Epithelial cell of proximal tubule (primary cell): ENCODE data around the gene CNN3. TPM values are rescaled to one million over a fixed set of nuclear protein-coding genes. Genes with fewer than 3 reads are reported as not detected.

Experiments used
- DNase-seq: peaks from one replicate; pipeline ENCODE4 v3.0.0-alpha.2; 2011; ENCODE audit warnings: low read depth
- H3K4me3 ChIP-seq: 2 replicates; pipeline ENCODE4 v1.5.1; 2011; ENCODE audit warnings: low read depth, mild to moderate bottlenecking, low read length
- CTCF ChIP-seq: conservative IDR thresholded peaks from 2 replicates; pipeline ENCODE4 v1.5.1; 2012; ENCODE audit warnings: low read depth, mild to moderate bottlenecking, low read length
- total RNA-seq: library from RNA; depleted of rRNA; stranded (reverse); fragments of >200 nt; gene quantifications from 2 replicates; pipeline ENCODE4 v1.2.3, GENCODE V29; 2015

Gene CNN3
- total RNA-seq, 1 donor from 2014 or later: 196 TPM

GRCh38 chr1:94901841-94902240 is 25.1 kb downstream of the CNN3 start:
- no peak for DNase-seq
- no peak overlapping the region for H3K4me3 ChIP-seq
- no peak for TF ChIP-seq CTCF

- no peak for TF ChIP-seq CTCF
Observed at GRCh38 chr1:94899756-94900155, 27.2 kb downstream of the CNN3 start.

DNA sequence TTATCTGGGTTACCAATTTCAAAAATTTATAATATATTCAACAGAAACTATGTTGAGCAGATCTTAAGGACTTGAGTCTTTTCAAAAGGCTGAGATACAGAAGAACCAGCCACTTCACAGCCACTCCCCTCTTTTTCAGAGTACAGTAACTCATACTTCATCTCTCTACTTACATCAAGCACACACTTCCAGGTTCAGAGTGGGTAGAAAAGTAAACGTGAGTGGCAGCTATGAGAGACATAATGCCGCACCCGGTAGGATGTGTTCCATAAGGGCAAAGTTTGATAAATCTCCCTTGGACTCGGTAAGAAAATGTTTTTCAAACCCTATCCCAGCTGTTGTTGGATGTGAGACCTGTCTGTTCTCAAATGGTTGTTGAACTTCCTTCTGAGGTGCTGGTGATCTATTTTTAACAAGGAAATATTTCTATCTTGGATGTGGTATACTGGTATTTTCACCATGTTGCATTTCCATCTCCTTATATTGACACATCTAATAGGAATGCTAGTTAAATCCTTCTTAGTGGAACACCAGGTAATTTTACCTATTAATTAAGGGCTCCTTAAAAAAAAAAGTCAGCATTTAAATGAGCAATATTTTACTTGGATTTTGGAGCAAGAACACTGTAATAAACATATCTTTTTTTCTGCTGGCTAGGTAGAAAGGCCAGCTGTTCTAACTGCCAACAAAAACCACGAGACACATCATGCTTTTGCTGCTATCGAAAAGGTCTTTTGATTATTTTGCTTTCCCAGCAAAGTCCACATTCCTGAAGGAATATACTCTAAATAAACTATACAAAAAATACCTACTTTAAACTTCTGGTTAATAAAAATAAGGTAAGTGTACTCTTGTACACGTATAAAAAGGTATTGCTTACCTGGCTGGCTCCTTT is 28.2 kb downstream of the CNN3 start:
- TF ChIP-seq CTCF: no peak
- DNase-seq: no peak
- H3K4me3 ChIP-seq: no peak overlapping the region

More at GRCh38 chr1:94899756-94900155, 27.2 kb downstream of the CNN3 start:
- DNase-seq: no peak
- H3K4me3 ChIP-seq: no peak overlapping the region

DNA sequence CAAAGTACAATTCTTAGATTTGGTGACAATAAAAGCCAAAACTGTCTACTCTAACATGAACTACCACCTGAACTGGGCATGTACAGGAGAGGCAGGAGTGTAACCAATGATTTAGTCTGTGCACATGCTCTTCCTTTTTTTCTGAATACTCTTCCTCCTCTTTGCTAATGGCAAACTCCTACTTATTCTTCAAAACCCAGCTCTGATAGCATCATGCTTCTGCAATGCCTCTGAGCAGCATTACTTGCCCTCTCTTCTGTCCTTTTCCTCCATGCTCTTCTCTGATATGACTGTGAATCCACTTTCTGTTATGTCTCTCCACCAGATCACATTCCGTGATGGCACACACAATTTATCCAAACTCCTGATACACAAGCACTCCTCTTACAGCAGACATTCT is 31.4 kb downstream of the CNN3 start:
- no peak for DNase-seq
- TF ChIP-seq CTCF: no peak
- no peak overlapping the region for H3K4me3 ChIP-seq

- no peak overlapping the region for H3K4me3 ChIP-seq
- no peak for TF ChIP-seq CTCF
- DNase-seq: no peak
Observed at GRCh38 chr1:94894630-94895029, 32.3 kb downstream of the CNN3 start.

GRCh38 chr1:94892604-94893254 is 34.2 kb downstream of the CNN3 start:
- no peak for TF ChIP-seq CTCF
- no peak for DNase-seq
- H3K4me3 ChIP-seq: no peak overlapping the region
